ENCODE data around the gene NTN1.
"Not testable (repeated sequence)": the region's sequence is repeated elsewhere in the genome, so short reads cannot be mapped to it uniquely, and the experiment has no call there.

NTN1 gene

DNA sequence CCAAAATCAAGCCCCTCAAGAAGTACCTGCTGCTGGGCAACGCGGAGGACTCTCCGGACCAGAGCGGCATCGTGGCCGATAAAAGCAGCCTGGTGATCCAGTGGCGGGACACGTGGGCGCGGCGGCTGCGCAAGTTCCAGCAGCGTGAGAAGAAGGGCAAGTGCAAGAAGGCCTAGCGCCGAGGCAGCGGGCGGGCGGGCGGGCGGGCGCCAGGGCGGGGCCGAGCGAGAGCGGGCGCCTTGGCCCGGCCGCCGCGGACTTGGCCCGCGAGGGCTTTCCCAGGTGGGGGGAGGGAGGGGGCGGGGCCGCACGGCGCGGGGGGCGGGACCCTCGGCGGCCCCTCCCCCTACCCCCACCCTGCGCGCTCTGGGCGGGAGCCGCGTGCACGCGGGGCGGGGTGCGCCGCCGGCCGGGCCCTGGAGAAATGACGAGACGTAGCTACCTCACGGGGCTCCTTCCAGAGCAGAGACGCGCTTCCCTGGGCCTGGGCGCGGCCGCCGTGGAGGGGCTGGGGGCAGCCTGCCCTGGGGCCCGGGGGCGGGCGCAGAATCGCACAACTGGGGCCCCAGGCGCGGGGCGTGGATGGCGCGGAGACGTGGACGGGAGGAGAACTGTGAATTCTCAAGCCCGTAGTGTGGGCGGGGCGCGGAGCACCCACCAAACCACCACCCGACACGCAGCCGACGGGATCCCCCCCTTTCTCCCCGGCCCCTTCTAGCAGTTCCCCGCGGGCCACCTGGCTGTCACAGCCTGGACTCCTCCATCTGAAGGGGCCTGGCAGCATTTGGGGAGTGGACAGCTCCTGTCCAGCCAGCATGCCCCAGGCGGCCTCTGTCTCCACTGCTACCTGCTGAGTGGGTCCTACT is 218.7 kb downstream of the NTN1 start:
- FAIRE-seq (no peak), DNase-seq (ENCODE audit: insufficient read length, low spot score) (no peak)

DNA sequence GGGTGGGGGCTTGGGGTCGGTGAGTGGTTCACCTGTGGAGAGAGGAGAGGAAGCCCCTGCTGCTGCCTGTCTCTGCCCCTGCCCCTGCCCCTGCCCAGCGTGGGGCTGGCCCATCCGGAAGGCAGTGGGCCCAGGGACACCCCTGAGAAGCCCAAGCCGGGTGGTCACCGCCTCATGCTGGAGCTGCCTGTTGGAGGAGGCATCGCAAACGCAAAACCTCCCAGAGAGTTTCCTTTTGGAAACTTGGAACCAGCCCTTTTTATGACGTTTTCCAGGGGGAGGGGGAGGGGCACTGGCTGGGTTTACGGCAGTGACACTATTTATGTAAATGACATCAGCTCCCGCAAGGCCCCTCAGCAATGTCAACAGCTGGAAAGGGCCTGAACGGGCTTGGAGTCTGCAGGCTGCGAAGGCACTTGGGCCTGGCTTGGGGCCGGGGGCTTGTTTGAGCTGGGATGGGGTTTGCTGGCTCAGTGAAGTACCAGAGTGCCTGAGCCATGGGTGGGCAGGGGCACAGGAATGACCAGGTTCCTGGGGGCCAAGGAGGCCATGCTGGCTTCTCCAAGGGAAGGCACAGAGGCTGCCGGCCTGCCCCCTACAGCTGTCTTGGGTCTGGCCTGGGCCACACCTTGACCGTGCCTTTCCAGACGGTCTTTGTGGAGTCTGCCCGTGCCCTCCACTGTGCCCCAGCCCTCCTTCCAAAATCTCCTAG is 219.5 kb downstream of the NTN1 start:
- FAIRE-seq (no peak), DNase-seq (ENCODE audit: insufficient read length, low spot score) (no peak)

DNA sequence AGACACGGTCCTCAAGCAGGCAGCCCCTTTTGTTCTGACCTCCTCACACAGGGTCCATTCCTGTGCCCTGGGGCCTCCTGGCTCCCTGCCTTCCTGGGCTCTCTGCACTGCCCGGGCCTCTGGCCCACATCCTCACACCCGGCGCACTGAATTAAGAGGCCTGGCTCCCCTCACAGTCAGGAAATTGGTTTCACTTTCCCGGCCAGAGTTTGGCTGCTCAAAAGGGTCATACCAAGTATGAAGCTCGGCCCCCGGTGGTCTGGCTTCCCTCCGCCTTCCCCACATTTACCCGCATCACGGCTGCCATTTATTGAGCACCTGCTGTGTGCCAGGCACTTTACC is 220.0 kb downstream of the NTN1 start:
- no peak for FAIRE-seq
- DNase-seq (ENCODE audit: insufficient read length, low spot score) = no peak

DNA sequence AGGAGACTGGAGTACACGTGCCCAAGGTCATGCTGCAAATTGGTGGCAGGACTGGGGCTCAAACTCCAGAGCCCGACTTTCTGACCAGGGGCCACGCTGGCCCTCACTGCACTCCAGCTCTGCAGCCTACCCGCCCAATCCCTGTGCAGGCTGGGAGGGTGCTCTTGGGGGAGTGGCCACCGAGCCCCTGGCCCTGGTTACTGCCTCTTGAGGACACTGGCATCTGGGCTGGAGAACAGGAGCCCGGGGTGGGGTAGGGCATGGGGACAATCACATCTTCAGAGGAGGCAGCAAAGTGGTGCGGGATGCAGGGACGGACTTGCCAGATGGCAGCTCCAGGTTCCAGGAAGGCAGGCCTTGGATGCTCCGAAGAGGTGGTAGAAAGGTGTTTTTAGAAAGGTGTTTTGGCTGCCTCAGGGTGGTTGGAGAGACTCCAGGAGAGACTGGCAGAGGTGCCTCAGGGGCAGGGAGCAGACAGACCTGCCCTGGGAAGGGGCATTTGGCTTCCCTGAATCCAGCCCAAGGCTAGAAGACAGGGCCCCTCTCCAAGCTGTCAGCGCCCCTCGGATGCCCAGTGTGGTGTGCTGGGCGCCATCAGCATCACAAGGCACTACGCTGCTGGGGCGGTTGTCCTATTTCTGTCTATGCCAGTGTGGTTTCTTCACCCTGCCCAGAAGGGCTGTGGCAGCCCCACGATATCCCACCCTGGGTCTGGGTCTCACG is 220.6 kb downstream of the NTN1 start:
- FAIRE-seq = no peak

DNA sequence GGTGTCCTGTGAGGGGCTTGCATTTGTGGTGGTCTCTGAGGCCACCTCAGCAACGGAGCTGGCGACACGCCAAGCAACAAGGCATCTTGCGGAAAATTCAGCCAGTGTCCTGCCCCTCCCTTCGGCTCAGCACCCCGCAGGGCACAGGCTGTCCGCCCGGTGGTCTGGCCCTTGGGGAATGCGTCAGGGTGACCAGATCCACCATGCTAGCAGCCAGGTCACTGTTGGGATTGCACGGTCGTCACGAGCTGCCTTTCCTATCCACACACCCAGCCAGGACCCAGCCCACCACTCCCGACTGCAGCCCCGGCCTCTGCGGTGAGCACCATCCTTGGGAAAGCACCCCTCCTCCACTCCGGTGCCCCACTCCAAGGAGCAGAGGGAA is 221.2 kb downstream of the NTN1 start:
- no peak for FAIRE-seq
- no peak for DNase-seq (ENCODE audit: insufficient read length, low spot score)

More for the DNA sequence above, 220.6 kb downstream of the NTN1 start:
- no peak for DNase-seq (ENCODE audit: insufficient read length, low spot score)

DNA sequence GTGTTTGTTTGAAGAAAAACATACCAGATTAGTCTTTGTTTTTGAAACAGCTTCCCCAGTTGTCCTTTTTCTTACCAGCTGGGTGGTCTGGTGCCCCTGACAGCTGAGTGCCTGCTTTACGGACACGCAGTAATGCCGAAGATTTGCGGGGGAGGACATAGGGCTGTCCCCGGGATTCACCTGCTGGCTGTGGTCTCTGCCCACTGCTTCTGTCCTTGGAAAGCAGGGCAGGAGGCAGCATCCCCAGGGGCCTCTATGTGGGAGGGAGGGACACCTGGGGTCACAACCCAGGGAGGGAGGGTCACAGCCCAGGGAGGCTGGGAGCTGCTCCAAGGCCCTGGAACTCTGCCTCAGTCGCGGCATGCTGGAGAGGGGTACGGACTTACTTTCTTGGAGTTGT is 221.7 kb downstream of the NTN1 start:
- no peak for DNase-seq (ENCODE audit: insufficient read length, low spot score)
- no peak for FAIRE-seq

DNA sequence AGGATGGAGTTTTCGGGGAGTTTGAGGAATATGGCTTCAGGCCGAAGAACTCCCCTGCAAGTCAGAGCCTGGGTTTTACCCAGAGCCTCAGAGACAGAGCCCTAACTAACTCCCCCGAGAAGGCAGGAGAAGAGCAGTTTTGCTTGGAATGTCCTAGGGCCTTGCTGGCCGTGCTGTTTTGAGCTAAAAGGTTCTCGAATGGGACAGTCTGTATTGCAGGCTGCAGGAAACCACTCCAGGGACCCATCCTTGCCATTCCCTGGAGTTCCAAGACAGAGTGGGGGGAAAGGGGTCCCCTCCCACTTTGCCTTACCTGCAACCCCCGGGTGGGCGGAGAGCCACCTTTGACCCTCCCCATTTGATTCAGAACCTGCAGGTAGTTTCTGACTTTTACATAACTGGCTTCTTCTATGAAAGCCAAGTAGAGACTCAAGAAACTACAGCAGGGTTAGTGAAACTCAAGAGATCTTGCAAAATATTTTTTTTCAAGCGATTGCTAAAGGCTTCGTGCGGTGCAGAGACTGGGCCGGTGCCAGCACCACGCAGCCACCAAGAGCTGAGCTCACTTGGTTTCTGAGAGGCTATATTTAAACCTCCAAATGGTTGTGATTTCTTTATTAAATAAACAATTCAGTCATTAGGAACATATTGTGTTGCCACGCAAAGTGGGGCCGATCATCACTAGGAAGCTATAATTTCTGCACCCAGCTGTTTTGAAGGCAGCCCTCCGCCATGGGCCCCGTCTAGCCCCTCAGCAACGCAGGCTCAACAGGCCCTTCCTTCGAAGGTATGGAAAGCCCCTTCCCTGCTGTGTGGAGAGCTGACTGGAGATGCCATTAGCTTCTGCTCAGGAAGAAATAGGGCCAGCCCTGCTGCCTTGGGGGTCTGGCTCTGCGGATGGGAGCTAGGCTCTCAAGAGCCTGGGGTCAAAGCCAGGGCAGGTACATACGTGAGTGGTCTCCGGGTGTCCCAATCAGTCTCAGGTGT is 223.0 kb downstream of the NTN1 start:
- DNase-seq (ENCODE audit: insufficient read length, low spot score) (no peak), FAIRE-seq (no peak)

DNA sequence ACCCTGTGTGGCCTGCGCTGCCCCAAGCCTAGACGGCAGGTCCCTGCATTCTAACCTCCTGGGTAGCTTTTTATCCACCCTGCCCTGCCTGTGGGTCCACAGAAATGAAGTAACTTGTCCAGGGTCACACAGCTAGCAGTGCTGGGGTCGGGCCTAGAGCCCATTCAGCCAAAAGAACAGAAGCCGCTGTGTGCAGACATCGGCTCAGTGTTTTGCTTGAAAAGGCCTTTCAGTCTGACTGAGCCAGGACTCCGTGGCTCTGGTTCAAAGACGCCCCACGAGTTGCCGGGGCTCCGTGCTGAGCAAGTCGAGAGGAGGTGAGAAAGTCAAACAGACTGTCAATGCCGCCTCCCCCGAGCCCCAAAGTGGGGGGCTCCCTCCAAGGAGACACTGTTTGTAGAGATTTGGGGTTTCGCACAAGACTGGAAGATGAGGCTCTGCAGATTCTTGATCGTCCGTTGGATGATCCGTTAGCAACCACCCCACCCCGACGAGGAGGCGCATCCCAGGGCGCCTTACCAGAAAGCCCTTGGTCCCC is 226.2 kb downstream of the NTN1 start:
- DNase-seq (ENCODE audit: insufficient read length, low spot score) (no peak), FAIRE-seq (no peak)

DNA sequence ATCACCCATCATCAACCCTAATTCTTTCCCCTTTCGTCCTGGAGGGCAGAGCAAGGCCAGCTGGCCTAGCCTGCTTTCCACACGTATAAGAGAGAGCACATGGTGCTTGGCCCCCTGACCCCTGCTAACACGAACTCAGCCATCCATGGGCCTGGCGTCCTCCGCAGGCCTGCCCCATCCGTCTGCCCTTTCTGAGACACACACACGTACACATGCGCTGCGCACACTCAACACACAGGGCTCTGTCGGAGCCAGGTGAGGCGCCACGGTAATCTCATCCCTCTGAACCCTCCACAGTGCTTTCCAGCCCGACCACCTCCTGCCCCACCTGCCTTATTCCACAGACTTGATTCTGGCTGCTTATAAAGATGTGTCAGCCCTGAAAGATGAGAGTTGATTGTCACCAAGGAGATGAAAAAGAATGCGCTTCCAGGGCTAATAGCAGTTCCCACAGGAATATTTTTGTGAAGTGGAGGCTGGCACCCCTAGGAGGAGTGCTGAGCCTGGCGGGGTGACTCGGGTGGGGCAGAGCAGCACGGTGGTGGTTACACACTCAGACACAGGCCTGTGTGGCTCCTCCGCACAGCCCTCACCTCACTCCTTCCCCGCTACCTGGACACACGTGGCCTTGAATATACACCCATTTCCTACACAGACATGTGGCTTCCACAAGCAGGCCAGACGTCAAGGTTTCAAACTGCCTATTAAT is 228.1 kb downstream of the NTN1 start:
- no peak for FAIRE-seq

DNA sequence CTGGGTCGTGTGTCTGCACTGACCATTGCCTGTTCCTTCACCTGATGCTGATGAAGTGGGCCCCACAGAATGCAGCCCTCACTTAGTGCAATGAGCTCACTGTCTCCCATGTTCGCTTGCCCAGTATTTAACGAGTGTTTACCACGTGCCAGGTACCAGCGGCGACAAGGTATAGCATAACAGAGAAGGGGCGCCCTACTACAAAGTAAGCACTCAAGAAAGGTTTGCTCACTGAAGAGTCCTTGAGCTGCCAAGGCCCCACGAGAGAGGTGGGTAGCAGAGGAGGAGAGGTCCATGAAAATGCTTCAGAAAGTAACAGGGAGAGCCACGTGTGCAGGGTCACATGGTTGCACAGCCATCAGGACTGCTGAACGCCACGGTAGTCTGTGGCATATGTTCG is 230.0 kb downstream of the NTN1 start:
- DNase-seq (ENCODE audit: insufficient read length, low spot score) (no peak), FAIRE-seq (no peak)

More for the DNA sequence above, 228.1 kb downstream of the NTN1 start:
- DNase-seq (ENCODE audit: insufficient read length, low spot score) = no peak

DNA sequence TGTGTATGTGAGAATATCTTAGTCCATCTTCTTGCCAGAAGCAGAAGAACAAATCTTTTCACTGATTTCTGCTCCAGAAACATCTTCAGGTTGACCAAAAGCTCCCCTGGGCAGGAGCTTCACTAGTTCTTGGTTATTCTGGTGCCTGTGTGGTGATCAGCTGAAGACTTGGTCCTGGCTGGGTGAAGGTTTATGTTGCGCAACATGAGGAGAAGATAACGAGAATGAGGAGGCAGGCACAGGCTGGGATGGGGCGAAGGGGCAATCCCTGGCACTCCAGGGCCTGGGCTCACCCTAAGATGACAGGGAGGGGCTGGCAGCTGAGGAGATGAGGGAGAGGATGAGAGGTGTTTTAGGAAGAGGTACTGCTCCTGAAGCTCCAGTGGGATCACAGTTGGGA is 232.0 kb downstream of the NTN1 start:
- DNase-seq (ENCODE audit: insufficient read length, low spot score) (no peak), FAIRE-seq (no peak)

DNA sequence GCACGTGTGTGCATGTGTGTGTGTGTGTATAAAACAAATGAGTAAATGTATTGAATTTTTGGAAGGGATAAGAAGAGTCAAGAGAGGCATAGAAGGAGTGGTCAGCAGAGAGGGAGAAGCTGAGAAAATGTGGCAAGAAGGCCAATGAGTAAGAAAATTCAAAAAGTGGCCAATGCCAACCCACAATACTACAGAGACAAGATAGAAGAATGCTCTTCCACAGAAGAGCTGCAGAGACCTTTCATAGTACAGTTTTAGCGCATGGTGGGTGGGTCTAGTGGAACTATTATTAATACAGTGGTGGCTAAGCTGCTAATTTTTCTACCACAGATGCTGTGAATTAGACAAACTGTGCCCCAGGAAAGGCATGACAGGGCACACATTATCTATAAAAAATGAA is 233.5 kb downstream of the NTN1 start:
- no peak for FAIRE-seq
- DNase-seq (ENCODE audit: insufficient read length, low spot score) = no peak

DNA sequence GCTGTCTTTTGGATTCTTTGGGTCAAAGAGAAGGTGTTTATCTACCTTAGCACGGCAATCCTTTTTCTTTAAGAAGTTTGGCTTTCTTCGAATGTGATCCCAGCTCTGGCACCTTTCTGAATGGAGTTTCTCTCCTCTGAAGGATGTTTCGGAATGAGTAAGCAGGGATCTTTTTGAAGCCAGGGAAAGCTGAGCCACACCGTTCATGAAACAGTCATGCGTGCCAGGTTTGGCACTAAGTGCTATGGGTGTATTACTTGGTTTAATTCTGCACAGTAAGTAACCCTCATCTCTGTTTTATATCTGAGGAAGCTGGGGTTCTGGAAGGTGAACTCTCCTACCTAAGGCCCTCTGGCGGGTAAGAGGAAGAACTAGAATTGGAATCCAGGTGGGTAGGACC is 234.5 kb downstream of the NTN1 start:
- no peak for FAIRE-seq
- no peak for DNase-seq (ENCODE audit: insufficient read length, low spot score)

DNA sequence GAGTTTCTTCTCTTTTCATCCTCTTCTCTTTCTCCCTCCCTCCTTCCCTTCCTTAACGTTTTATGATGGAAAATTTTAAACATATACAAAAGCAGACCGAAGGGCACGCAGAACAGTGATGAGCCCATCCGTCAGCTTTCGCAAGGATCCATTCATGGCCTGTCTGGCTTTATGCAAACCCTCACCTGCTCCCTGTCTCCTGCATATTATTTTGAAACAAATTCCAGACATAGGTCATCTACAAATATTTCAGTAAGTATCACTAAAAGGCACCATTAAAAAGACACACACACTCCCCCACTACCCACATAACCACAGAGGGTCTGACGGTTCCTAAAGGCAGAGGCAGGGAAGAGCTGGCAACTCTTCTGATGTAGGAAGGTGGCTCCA is 235.0 kb downstream of the NTN1 start:
- no peak for FAIRE-seq
- DNase-seq (ENCODE audit: insufficient read length, low spot score) = no peak

DNA sequence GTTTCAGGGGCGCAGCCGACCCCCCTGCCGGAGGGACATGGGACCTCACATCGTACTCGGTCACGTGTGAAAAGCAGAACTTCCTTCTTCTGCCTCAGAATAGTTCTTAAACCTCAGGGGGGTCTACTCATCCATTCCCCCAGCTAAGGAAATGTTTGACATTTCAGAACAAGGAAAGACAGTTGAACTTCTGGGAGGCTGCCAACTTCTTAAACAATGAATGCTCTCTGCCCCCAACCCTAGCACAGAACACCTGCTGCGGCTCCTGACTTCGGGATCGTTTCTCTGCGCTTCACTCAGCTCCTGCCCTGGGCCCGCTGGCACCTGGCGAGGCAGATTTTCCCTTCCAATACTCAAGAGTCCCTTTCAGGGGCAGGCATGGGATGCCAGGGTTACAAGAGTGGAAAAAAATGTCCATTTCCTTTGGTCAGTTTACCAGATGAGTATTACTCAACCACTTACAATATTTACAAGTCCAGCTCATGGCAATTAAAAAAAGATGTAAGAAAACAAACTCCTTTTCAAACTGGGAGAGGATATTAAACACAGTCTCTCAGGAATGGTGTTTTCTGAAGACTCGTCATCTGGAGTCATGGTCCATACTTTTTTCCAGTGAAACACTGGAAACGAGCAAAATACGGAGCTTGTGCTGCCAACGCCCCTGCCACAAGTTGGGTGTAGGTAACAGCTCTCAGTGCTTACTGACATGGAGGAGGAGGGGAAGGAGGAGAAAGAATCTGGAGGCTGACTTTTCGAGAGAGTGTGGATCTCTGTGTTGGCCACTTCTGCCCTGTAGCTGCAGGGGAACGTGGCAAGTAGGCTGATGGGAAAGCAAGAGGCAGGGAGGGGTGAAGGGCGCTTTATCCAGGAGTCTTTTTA is 235.7 kb downstream of the NTN1 start:
- FAIRE-seq (no peak), DNase-seq (ENCODE audit: insufficient read length, low spot score) (no peak)

DNA sequence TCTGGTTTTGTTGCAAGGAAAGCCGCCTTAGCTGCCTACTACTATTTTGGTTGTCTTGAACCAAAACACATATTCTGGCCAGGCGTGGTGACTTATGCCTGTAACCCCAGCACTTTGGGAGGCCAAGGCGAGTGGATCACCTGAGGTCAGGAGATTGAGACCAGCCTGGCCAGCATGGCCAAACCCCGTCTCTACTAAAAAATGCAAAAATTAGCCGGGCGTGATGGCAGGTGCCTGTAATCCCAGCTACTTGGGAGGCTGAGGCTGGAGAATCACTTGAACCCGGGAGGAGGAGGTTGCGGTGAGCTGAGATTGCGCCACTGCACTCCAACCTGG is 236.3 kb downstream of the NTN1 start:
- DNase-seq (ENCODE audit: insufficient read length, low spot score); FAIRE-seq: not testable (repeated sequence)

DNA sequence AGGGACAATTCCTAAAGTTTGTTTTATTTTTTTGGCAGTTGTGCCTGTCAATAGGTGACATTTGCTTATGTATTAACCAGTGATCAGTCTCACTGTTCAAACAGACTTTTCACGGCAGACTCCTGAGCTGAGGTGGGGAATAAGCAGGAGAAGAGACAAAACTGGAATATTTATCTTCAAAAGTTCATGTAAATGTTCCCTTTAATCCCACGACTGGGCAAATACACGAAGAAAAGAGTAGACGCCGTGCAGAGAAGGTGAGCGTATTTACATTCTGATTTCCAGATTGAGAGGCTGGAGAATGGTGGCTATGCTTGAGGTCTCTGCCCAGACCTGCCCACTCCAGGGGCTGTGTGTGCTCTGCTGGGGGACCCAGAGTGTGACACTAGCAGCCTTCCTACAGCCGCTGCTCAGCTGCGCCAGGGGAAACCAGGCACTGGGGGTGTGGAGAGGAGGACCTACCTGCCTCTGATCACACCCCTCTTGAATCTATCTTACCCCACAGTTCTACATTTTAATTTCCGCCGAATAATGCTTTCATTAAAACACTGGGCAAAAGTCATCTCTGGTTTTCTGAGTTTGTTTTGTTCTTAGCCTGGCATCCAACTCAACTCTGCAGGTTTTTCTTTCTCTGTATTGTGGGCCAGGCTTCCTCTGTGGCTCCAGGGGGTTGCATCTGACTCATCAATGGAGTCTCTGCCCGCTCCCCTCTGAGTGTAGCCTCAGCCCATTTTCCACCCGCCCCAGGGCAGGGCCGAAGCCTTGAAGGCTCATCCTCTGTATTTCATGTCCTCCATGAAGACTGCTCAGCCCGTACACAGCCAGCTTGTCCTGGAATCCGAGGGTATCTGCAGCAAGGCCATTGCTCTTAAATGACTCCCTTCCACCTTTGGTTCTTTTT is 237.1 kb downstream of the NTN1 start:
- FAIRE-seq (no peak), DNase-seq (ENCODE audit: insufficient read length, low spot score) (no peak)

DNA sequence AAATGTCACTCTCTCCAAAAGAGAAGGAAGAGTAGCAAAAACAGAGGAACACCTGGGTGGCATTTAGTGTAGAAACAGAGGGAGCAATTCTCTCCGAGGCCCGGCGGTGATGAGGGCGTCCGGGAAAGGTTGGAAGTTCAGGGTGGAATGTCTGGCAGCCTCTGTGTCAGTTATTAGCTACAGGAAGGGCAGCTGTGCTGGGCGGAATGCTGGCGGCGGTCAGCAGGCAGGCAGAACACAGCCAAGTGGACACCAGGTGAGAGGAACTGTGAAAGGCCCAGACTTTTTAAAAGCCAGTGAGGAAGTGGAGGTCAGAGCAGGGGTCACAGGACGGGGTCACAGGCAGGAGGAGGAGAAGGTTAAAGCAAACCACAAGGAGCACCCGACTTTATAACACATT is 238.1 kb downstream of the NTN1 start:
- no peak for FAIRE-seq

More for the DNA sequence above, 238.1 kb downstream of the NTN1 start:
- DNase-seq (ENCODE audit: insufficient read length, low spot score) = no peak
